ENCODE data around the gene VEGFC.

DNA sequence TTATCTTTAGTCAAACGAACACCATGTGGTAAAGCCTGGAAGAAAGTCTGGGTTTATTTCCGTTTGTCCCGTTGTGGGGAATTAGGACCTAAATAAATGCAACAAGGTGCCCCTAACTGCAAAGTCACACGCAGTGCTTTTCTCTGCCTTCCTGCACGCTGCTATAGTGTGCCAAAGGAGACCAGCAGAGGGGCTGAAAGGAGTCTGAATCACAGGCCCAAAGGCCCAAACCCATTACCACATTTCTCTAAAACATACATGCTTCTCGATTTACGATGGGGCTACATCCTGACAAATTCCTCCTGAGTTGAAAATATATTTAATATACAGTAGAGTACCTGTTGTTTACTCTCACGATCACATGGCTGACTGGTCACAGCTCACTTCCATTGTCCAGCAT lies 4.5 kb downstream of the VEGFC start:
- TF ChIP-seq, protein P1, sequence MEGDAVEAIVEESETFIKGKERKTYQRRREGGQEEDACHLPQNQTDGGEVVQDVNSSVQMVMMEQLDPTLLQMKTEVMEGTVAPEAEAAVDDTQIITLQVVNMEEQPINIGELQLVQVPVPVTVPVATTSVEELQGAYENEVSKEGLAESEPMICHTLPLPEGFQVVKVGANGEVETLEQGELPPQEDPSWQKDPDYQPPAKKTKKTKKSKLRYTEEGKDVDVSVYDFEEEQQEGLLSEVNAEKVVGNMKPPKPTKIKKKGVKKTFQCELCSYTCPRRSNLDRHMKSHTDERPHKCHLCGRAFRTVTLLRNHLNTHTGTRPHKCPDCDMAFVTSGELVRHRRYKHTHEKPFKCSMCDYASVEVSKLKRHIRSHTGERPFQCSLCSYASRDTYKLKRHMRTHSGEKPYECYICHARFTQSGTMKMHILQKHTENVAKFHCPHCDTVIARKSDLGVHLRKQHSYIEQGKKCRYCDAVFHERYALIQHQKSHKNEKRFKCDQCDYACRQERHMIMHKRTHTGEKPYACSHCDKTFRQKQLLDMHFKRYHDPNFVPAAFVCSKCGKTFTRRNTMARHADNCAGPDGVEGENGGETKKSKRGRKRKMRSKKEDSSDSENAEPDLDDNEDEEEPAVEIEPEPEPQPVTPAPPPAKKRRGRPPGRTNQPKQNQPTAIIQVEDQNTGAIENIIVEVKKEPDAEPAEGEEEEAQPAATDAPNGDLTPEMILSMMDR (IDR thresholded peaks at IDR 0.05), result no peak
- no peak for TF ChIP-seq EZH2 (IDR thresholded peaks at IDR 0.05; ENCODE audit: borderline replicate concordance, insufficient read depth, low read depth, low read length, poor library complexity, severe bottlenecking)

Measured in B cell (primary cell).